Activated CD4-positive, alpha-beta T cell treated with anti-CD3 and anti-CD28 coated beads for 4 hours (primary cell): ENCODE data around the gene CCL5.

Experiments
- DNase-seq, 2 donors: peaks; one replicate each; pipeline ENCODE4 v3.0.0-alpha.2; 2020

Gene CCL5

GRCh38 chr17:35865412-35866340 lies 14.5 kb downstream of the CCL5 start:
- no peak for DNase-seq

DNA sequence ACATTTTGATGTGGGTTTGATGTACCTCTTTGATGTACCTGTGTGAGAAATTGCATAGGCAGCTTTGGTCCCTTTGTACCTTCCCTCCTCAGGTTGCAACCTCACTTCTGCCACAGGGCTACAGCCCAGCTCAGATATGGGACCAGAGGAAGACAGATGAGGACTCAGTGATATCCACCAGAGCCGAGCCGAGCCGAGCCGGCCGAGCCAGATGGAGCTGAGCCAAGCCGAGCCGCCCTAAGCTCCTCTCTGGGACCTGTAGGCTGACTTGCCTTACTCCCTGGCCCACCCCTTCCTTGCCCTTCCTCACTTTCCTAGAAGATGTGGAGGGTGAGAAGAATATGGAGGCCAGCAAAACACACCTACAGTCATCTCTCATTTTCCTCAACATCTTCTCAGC lies 15.3 kb downstream of the CCL5 start:
- DNase-seq, result no peak

DNA sequence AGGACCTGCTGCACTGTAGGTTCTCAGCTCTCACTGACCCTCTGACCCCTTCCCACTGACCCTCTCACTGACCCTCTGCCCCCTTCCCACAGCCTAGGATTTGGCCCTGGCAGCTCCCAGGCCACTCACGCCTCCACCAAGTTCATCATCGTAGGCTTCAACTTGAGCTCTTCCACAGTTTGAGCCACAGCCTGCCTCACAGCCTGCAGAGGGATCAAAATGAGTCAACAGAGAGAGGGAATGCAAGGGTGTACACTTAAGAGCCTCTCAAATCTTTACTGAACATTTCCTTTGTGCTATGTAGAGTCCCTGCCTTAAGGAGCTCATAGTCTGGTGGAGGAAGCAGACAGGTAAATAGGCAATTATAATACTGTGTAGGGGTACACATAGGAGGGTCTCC lies 23.6 kb downstream of the CCL5 start:
- no peak for DNase-seq

- no peak for DNase-seq
These were observed 24.2 kb downstream of the CCL5 start for GRCh38 chr17:35855965-35856364.

DNA sequence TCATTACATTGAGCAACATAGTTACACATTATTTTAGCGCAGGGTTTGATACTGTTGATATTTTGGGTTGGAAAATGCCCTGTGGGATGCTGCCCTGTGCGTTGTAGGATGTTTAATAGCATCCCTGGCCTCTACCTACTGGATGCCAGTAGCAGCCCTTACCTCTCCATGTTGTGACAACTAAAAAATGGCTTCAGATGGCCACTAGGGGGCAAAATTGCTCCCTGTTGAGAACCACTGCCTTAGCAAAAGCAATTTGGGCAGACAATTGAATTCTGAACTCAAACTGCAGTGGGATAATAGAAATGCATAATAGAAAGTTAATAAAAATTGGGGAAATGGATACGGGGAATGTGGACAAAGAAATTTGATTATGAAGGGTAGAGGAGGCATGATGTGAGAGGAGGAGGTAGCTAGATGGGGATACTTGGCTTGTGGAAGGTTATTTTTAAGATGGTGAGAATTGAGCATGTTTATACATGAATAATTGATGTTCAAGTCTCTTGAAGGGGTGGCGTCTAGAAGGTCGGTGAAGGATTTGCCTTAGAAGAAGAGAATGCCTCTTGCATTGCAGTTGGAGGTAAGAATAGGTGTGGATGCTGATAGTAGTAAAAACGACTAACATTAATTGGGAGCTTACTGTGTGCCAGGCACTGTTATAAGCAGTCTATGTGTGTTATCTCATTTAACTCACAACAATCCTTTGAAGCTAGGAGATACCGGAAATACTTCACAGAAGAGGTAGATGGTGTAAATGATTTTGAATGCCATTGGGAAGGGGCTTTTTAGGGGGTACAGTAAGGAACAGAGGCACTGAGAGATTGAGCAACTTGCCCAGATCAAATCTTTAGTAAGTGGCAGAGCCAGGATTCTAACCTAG lies 30.5 kb downstream of the CCL5 start:
- DNase-seq, result peak; percentile 50 to 63

DNA sequence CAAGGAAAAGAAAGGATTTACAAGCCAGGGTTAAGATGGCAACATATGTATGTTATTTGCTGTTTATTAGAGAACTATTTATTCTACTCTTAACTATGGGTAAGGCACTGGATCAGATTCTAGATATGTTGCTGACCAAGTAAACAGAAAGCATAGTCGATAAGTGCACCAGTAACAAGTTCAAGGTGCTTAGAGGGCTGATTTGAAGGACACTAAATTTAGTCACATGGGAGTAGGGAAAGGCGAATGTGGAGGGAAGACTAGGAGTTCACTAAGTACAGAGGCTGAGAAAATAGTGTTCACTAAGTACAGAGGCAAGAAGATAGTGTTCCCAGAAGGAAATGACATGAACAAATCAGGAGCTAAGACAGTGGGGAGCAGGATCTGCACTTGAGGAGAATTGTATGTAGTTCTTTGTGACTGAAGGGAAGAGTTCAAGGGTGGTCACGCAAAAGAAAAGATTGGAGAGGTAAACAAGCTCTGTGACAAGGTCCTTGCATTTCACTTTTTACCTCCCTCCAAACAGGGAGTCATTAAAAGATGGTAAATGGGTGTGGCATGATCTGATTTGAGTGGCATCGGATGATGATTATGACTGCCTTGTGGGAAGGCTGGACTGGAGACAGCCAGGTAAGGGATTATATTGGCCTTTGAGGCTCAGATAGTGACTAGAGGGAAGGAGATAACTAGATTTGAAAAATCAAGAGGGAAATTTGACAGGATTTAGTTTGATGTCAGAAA lies 32.4 kb downstream of the CCL5 start:
- no peak for DNase-seq

DNA sequence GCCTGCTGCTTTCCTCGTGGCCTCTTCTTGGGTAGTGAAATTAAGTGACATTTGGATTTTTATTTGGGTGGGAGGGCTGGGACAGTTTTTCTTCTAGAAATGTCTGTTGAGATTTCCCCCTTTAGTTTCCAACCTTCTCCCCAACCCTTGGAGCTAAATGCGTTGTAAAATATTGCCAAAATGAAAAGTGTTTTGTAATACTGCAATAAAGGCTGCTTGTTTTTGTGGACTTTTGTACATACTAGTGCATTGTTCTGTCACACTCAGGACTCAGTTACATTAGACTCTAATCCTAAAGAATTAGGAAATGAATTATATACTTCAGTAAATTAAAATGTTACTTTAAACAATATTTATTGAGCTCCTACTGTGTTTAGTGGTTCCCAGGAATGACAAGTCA lies 33.2 kb downstream of the CCL5 start:
- no peak for DNase-seq

- DNase-seq, result no peak
These were observed 33.9 kb downstream of the CCL5 start for GRCh38 chr17:35846055-35846809.

DNA sequence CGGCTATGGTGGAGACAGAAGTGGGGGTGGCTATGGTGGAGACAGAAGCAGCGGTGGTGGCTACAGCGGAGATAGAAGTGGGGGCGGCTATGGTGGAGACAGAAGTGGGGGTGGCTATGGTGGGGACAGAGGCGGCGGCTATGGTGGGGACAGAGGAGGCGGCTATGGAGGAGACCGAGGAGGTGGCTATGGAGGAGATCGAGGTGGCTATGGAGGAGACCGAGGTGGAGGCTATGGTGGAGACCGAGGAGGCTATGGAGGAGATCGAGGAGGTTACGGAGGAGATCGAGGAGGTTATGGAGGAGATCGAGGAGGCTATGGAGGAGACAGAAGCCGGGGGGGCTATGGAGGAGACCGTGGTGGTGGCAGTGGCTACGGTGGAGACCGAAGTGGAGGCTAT lies 35.6 kb downstream of the CCL5 start:
- no peak for DNase-seq

- DNase-seq, result no peak
These were observed 36.5 kb downstream of the CCL5 start for GRCh38 chr17:35843698-35844097.

- DNase-seq, result no peak
These were observed 37.9 kb downstream of the CCL5 start for GRCh38 chr17:35842239-35842638.

GRCh38 chr17:35841505-35841904 lies 38.7 kb downstream of the CCL5 start:
- DNase-seq, result no peak

GRCh38 chr17:35841101-35841500 lies 39.1 kb downstream of the CCL5 start:
- no peak for DNase-seq

GRCh38 chr17:35825206-35825605 lies 55.0 kb downstream of the CCL5 start:
- no peak for DNase-seq
